Measurements from ENCODE around the gene MED12L. TPM values are rescaled to one million over a fixed set of nuclear protein-coding genes. Genes with fewer than 3 reads are reported as not detected.

Gene MED12L
- total RNA-seq, 1 donor from 2014 or later: 5.5 TPM

DNA sequence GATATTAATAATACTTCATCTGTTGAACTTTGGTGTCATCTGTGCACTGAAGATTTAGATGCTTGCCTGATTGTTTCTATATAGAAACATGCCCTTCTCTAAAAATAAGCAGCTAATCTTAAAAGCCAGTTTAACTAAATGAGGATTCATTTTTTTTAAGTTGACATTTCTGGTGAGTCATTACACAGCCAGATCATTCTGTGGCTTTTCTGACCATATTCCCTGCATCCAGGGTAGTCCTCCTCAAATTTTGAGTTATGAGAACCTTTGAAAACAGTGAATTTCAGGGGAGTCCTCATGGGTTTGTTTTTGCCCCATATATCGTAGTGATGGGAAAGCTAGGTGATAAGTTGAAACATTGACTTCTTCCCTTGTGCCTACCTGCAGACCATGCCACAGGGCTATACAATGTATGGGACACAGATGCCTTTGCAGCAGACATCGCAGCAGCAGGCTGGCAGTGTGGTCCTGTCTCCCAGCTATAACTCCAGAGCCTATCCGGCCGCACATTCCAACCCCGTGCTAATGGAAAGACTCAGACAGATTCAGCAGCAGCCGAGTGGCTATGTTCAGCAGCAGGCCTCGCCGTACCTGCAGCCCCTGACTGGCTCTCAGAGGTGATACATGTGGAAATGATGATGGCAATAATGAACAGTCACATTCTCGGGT lies 325.6 kb downstream of the MED12L start:
- intact Hi-C loops (cut with DNase I): no loop called here
- no peak for DNase-seq (ENCODE audit: low spot score)

DNA sequence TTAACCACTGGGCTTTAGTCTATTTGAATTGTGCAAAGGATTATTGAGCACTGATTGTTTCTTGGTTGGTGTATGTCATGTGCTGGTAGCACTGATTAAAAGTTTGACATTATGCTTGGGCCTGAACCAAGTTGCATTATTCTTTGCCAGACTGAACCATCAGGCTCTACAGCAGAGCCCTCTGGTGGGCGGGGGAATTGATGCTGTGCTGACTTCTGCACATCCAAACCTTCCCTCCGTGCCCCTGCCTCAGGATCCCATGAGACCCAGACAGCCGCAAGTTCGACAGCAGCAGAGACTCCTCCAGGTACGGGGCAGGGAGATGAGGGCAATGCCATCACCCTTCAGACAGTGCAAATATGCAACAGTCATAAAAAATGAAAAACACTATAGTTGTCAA lies 327.5 kb downstream of the MED12L start:
- intact Hi-C loops (cut with DNase I): no loop called here

DNA sequence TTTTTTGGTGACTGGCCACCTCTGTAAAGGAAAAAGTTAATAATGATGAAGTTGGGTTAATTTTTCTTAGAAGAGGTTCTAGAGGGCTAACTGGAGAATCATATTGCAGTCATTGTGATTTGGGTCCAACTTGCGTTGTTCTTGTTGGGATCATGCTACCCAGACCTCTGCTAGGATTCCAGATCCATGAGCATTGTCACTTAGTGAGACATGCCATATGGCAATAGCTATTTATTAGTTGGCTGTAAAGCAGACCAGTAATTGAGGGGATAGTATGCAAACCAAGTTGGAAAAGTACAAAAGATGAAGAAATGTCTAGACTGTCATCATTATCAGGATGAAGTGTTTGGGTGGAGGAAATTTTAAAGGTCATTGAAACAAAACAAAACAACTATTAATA lies 329.8 kb downstream of the MED12L start:
- DNase-seq (ENCODE audit: low spot score): no peak
- intact Hi-C loops (cut with DNase I): no loop called here

More for the DNA sequence above, 327.5 kb downstream of the MED12L start:
- DNase-seq (ENCODE audit: low spot score): no peak

DNA sequence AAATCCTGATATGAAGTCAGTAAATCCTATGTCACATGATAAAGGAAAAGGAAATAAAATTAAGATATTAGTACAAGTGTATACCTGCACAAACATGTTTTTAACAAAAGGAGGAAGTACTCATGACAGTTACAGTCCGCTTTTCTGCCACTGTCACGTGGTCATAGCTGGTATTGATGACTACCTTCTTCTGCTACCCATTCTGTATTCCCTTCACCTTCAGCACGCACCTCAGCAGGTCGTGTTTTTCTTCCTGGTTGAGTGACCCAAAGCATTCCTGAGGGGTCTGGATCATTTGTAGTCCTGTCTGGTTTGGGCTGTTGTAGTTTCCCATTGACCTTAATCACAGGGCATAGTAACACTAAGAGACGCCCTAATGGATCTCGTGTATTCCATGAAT lies 334.3 kb downstream of the MED12L start:
- intact Hi-C loops (cut with DNase I): no loop called here
- no peak for DNase-seq (ENCODE audit: low spot score)

DNA sequence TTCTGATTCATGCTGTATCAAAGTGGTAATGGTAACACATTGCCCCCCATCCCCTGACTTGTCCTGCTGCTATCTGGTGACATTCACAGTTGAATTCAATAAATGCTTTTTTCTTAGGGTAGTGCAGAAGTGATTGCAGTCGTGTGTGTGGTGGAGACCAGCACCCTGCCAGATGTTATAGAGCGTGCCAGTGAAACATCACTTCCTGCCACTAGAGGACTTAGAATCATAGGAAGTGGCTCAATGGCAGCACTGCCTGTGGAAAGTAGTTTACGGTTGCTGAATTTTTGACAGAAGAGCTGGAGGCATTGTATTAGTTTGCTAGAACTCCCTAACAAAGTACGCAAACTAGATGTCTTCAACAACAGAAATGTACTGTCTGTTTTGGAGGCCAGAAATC lies 336.5 kb downstream of the MED12L start:
- intact Hi-C loops (cut with DNase I): no loop called here
- no peak for DNase-seq (ENCODE audit: low spot score)

DNA sequence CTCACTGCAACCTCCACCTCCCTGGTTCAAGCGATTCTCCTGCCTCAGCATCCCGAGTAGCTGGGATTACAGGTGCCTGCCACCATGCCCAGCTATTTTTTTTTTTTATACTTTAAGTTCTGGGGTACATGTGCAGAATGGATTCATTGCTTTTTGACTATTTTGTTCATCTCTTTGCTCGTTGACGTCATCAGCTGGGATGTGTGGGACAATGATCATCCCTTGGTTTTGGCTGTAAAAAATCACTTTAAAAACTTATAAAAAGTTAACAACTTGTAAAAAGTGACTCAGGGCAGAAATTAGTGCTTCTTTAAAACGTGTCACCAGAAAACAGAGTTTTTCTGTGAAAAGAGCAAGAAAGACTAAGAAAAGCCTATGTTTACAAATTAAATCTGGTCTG lies 337.6 kb downstream of the MED12L start:
- no peak for DNase-seq (ENCODE audit: low spot score)
- intact Hi-C loops (cut with DNase I): no loop called here

DNA sequence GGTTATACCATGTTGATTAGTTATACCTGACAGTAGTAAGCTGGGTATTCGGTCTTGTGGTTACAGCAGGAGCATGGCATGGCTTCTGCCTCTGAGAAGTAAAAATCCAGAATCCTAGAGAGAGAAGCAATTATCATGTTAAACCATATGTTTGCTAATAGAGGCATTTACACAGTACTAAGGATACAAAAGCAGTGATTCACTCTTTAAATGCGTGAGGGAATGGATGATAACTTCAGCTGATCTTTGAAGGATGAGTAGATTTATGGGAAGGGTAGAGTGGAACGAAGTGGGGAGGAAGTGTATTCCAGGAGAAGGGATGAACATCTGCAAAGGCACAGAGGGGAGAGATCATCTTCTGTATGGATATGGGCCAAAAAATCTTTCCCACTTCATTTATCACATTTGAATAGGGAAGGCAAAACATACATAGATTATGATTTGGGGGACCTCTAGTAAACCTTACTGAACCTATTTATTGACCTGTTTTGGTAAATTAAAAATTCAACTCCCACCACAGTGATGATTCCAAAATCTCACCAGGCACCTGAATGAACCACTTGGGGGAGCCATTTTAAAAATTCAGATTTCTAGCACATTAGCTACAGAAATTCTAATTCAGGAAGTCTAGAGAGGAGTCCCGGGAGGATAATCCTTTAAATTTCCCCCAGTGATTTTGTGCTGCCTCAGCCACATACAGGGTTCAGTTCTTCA lies 340.3 kb downstream of the MED12L start:
- intact Hi-C loops (cut with DNase I): no loop called here
- DNase-seq (ENCODE audit: low spot score): no peak

DNA sequence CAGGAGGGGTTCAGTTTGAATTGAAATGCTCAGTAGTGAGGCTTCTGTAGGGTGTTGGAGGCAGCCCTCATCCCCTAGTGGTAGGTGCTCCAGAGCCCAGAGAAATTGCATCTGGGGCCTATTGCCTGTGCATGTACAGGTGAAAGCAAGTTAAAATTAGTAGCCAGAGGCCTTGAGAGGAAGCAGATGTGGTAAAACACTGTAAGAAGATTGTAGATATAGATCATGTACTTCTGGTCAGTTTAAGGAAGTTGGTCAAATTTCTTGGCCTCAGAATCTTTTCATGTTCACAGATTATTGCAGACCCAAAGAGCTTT lies 340.8 kb downstream of the MED12L start:
- DNase-seq (ENCODE audit: low spot score): no peak
- intact Hi-C loops (cut with DNase I): no loop called here

DNA sequence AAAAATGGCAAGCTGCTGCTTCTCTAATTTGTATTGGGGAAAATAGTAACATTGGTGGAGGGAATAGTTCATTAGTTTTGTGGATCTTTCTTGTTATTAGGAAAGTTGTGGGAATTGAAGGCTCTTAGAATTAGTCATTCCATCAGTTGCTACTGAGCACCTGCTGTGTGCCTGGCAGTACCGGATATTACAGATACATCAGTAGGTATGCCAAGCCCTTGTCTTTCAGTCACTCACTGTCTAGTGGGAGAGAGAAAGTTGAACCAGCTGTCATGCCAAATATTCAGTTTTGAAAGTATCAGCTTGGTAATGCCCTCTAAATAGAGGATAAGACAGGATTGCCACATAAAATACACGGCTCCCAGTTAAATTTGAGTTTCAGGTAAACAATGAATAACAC lies 342.9 kb downstream of the MED12L start:
- intact Hi-C loops (cut with DNase I): no loop called here
- no peak for DNase-seq (ENCODE audit: low spot score)

DNA sequence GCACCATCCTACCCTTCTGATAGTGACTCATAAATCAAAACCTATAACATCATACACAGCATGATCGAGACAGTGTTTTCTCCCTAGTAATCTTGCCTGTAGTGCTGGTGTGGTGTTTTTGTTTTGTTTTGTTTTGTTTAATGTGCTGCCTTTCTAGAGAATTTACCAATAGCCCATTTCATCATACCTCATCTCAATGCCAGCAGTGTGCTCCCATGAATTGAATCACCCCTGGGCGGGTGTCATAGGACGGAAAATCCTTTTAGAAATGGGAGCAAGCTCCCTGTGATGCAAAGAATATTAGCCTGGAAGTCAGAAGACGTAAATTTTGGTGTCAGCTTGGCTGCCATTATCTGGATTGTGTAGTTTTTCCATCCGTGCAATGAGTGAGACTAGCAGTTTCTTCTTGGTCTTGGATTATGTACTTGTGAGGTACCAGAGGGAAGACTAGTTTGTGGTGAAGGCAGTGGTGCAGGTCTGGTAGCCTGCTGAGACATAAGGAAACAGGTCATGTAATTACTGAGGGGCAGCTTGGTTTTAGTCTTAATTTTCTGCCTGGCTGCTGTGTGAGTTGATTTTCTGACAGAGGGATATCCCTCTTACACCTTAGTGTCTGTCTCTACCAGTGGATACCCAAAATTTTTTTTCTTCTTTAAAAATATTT lies 345.5 kb downstream of the MED12L start:
- intact Hi-C loops (cut with DNase I): loop anchor here (10.0 kb wide), 1 partner anchor 206 kb away; no protein-coding TSS in a partner anchor

DNA sequence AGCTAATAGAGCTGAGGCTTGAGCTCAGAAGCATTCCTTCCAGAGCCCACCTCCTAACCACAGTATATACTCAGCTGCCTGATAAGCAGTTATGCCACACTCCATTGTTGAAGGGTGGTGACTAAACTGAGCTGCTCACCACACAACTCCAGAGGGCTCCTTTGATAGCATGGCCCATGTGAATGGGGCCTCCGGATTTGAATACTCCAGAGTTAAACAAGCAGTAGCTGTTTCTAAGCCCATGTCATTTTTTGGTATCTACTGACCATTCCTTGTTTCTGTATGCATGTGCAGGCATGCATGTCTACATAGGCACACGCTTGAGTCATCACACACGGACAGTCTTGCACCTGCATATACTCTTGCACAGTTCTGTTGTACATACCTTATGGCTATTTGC lies 346.5 kb downstream of the MED12L start:
- no peak for DNase-seq (ENCODE audit: low spot score)
- intact Hi-C loops (cut with DNase I): loop anchor here (10.0 kb wide), 1 partner anchor 207 kb away; no protein-coding TSS in a partner anchor

More for the DNA sequence above, 345.5 kb downstream of the MED12L start:
- DNase-seq (ENCODE audit: low spot score): no peak

DNA sequence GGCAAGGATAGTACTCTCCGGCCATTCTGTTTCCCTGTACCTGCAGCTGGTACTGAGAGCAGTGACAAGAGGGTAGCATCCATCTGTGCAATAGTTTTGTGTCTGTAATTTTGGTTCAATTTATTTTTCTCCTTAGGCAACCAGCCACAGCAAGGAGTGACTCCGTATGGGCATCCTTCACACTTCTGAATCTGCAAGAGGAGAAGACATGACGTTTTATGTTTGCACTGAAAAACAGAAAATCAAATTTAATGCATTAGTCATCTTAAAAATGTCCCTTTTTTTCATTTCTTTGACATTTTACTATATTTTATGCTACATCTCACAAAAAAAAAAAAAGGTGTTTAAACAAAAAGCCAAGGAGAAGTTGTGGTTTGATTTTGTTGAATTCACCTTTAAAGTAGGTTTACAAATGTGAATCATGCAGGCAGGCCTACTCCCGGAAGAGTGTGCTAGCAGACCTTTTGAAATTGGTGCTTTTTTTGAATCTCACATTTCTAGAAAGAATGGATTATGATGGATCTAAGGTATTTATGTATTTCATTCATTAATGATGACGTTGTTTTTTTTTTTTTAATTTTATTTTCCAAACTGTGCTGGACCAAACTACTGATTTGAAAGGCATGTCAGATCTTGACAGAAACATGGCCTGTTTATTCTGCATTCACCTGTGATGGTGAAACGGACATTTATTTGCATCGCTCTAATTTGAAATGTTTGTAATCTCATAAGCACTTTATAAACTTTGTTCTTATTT lies 347.3 kb downstream of the MED12L start:
- DNase-seq (ENCODE audit: low spot score): no peak
- intact Hi-C loops (cut with DNase I): loop anchor here (10.0 kb wide), 1 partner anchor 208 kb away; no protein-coding TSS in a partner anchor

DNA sequence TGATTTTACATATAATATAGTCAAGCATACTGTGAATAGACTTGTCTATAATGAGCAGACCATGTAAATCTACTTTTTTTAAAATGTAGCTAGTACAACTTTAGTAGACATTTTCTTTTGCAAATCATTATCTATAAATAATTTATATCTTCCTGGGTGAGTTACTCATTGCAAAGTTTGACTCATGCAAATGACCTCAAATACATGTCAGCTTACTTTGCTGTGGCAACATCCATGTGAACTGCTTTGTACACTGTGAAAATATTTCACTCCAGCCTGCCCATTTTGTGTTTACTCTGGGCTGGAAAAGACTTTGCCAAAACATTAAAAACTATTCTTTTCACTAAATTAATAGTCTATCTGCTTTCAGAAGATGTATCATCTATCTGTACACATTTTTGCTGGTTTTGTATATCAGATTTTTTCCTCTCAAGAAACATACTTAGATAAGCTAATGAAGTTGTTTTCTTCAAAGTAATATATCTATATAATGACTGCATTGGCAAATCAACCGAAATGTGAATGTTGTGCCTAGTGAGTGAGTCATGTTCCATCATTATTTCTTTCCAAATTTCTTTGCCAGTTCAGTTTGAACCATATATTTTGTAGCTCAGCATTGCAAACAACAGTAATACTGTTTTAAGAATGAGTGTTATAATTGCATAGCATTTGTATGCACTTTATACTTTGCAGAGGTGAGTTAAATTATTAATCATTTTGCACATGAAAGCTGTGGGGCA lies 348.9 kb downstream of the MED12L start:
- DNase-seq (ENCODE audit: low spot score): no peak
- intact Hi-C loops (cut with DNase I): loop anchor here (10.0 kb wide), 1 partner anchor 210 kb away; no protein-coding TSS in a partner anchor

DNA sequence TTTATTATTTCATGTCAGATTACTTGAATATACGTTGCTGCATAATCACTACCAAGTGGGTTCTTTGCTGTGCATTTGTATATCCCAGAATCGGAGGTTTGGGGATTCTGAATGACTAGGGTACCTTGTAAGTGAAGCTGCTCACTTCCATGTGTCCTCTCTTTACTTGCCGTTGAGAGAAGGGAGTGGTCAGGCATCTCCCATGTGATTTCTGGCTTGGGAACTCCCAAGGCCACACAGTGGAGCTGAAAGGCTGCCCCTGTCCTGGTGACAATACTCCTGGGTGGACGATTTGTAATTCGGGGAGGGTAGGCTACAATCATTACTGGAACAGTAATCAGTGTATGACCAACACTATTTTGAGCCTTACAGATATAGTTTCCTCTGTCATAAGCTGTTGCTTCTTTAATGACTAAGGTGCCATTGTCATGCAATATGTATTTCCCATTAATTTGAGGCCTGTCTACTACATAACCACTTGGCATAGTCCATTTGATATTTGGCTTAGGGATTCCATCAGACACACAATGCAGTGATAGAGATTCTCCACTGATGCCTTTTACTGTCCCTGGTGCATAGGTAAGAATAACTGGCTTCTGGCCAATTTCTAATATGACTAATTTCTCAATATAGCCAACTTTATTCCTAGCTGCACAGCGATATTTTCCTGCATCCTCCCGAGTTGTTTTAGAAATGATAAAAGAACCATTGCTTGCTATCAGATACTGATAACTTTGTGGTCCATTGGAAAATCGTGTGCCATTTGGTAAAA lies 351.4 kb downstream of the MED12L start:
- DNase-seq (ENCODE audit: low spot score): no peak
- intact Hi-C loops (cut with DNase I): loop anchor here (10.0 kb wide), 1 partner anchor 212 kb away; no protein-coding TSS in a partner anchor

DNA sequence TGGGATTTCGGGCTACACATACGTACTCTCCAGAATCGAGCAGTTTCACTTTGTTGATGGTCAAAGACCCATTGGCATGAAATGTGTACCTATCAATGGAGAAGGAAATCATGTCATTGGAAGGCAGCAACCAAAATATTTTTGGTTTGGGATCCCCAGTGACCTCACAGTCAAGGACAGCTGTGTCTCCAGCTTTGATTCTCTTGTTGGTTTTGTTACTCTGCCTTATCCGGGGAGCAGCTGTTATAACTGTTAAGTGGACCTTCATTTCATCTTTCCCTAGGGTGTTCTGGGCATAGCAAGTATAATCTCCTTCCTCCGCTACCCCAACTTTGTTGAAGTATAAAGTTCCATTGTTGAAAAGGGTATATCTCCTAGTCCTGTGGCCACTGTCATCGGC lies 352.4 kb downstream of the MED12L start:
- intact Hi-C loops (cut with DNase I): loop anchor here (10.0 kb wide), 1 partner anchor 213 kb away; no protein-coding TSS in a partner anchor
- DNase-seq (ENCODE audit: low spot score): no peak

DNA sequence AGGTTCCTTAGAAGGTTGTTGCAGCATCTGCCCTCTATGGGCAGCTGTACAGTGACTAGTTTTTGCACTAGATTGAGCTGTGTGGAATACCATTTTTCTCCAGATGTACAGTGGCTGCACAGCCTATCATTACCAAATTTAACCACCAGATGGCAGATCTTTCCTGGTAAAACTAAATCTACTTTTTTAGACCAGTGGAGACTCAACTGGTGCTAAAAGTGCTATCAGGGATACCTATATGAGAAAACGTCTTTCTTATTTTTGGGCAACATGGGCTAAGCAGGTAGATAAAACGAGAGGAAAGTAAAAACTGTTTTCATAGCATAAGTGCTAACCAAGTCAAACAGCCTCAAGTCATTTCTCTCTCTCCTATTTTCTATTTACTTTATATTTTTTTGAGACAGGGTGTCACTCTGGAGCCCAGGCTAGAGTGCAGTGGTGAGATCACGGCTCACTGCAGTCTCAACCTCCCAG lies 354.2 kb downstream of the MED12L start:
- no peak for DNase-seq (ENCODE audit: low spot score)
- intact Hi-C loops (cut with DNase I): loop anchor here (2.0 to 10.0 kb wide), 4 partner anchors 215 to 483 kb away; no protein-coding TSS in a partner anchor

DNA sequence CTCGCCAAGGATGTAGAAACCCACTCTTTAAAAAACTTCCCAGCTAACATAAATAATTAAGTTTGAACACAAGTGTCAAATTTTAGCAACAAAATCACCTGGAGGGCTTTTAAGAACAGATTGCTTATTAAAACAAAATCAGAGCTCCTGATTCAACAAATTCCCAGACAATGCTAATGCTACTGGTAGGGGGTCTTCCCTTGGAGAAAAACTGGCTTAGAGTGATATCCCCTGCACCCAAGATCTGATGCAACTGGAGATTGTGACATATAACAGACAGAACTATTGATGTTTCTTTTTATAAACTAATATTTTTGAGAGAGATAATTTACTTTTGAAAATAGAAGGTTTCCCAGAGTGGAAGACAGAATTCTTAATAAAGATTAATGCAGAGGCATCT lies 355.5 kb downstream of the MED12L start:
- intact Hi-C loops (cut with DNase I): loop anchor here (2.0 to 5.0 kb wide), 3 partner anchors 221 to 481 kb away; no protein-coding TSS in a partner anchor
- DNase-seq (ENCODE audit: low spot score): no peak

DNA sequence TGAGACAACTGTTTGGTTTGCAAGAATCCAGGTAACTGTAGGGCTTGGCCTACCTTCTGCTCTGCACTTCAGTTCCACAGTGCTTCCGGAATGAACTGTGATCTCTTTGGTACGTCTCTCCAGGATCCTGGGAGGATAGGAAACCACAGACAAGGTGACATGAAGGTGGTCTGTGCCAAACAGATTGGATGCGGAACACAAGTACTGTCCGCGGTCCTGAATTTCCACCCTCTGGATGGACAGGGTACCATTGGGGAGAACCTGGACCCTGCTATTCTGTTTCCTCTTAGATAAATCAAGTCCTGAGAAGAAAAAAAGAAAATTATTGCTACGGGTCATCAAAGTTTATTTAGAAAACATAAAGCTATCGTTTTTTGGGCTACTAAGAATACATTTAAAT lies 358.1 kb downstream of the MED12L start:
- intact Hi-C loops (cut with DNase I): loop anchor here (5.0 kb wide), 2 partner anchors 219 to 479 kb away; no protein-coding TSS in a partner anchor
- no peak for DNase-seq (ENCODE audit: low spot score)

Measured in cardiac septum (tissue), 1 donor.